HepG2 (cell line): ENCODE results near the gene PYGB. TPM values are rescaled to one million over a fixed set of nuclear protein-coding genes. Genes with fewer than 3 reads are reported as not detected.

Experiments
- ASH2L ChIP-seq: fragments of 300-600, 200-600 bp; sonication (generic); IDR thresholded peaks from 2 replicates; pipeline ENCODE4 v1.7.0; 2017; ENCODE audit warnings: low read depth, mild to moderate bottlenecking, moderate library complexity, mixed read lengths, low read length; ENCODE audit not compliant: insufficient read length
- CREM ChIP-seq, 2 experiments: sonication (generic) in 1 of 2; formaldehyde crosslinking in 1 of 2; IDR thresholded peaks; 2 replicates each; pipeline versions ENCODE4 v1.4.0 to v1.6.1; 2016 to 2020; ENCODE audit warnings: antibody characterized with exemption in 1 of 2, mild to moderate bottlenecking in 1 of 2, missing genetic modification reagents in 1 of 2
- DR1 ChIP-seq: sonication (generic); formaldehyde crosslinking; IDR thresholded peaks from 2 replicates; pipeline ENCODE4 v1.8.0; 2021; ENCODE audit warnings: mild to moderate bottlenecking, missing genetic modification reagents, inconsistent platforms
- FOXK1 ChIP-seq: sonication (generic); formaldehyde crosslinking; IDR thresholded peaks from 2 replicates; pipeline ENCODE4 v1.4.0; 2020; ENCODE audit warnings: low read depth, missing genetic modification reagents, borderline replicate concordance
- HOXA7 ChIP-seq: sonication (generic); formaldehyde crosslinking; IDR thresholded peaks from 2 replicates; pipeline ENCODE4 v1.8.1; 2022; ENCODE audit warnings: mild to moderate bottlenecking, missing genetic modification reagents, moderate library complexity
- JARID2 ChIP-seq: sonication (generic); formaldehyde crosslinking; IDR thresholded peaks from 2 replicates; pipeline ENCODE4 v1.8.1; 2023; ENCODE audit warnings: missing genetic modification reagents, inconsistent platforms; ENCODE audit not compliant: insufficient replicate concordance
- JUND ChIP-seq: sonication (generic); formaldehyde crosslinking; IDR thresholded peaks from 2 replicates; pipeline ENCODE4 v1.8.0; 2022; ENCODE audit warnings: mild to moderate bottlenecking, missing genetic modification reagents
- MED8 ChIP-seq: sonication (generic); formaldehyde crosslinking; IDR thresholded peaks from 2 replicates; pipeline ENCODE4 v1.8.1; 2023; ENCODE audit warnings: mild to moderate bottlenecking, missing genetic modification reagents; ENCODE audit not compliant: insufficient replicate concordance
- MEIS2 ChIP-seq: sonication (generic); formaldehyde crosslinking; IDR thresholded peaks from 2 replicates; pipeline ENCODE4 v1.9.0; 2021; ENCODE audit warnings: mild to moderate bottlenecking, missing genetic modification reagents
- NFE2 ChIP-seq: sonication (generic); formaldehyde crosslinking; IDR thresholded peaks from 2 replicates; pipeline ENCODE4 v1.4.0; 2020; ENCODE audit warnings: missing genetic modification reagents
- RAD21 ChIP-seq: fragments of 450-650 bp; formaldehyde crosslinking; IDR thresholded peaks from 2 replicates; pipeline ENCODE4 v1.5.0; 2020; ENCODE audit warnings: mild to moderate bottlenecking
- RBM39 ChIP-seq: fragments of 200-400 bp; formaldehyde crosslinking; IDR thresholded peaks from one replicate; pipeline ENCODE4 v1.6.1; 2018; ENCODE audit warnings: antibody characterized with exemption, mild to moderate bottlenecking, low read depth, low read length; ENCODE audit not compliant: poor library complexity, severe bottlenecking
- SNAPC2 ChIP-seq: sonication (generic); formaldehyde crosslinking; IDR thresholded peaks from 2 replicates; pipeline ENCODE4 v1.8.1; 2022; ENCODE audit warnings: mild to moderate bottlenecking, missing genetic modification reagents
- TGIF2 ChIP-seq: IDR thresholded peaks from 2 replicates; pipeline ENCODE4 v1.6.1; 2016; ENCODE audit warnings: control low read depth, missing compliant biosample characterization
- ZNF138 ChIP-seq: sonication (generic); formaldehyde crosslinking; IDR thresholded peaks from 2 replicates; pipeline ENCODE4 v1.5.0; 2020; ENCODE audit warnings: mild to moderate bottlenecking, low read depth, missing genetic modification reagents
- ZNF160 ChIP-seq: sonication (generic); formaldehyde crosslinking; IDR thresholded peaks from 2 replicates; pipeline ENCODE4 v1.8.0; 2022; ENCODE audit warnings: mild to moderate bottlenecking, inconsistent platforms, missing genetic modification reagents
- ZNF329 ChIP-seq: sonication (generic); formaldehyde crosslinking; IDR thresholded peaks from 2 replicates; pipeline ENCODE4 v1.9.0; 2021; ENCODE audit warnings: low read depth, mild to moderate bottlenecking, missing genetic modification reagents
- ZNF33A ChIP-seq: sonication (generic); formaldehyde crosslinking; IDR thresholded peaks from 2 replicates; pipeline ENCODE4 v1.5.1; 2020; ENCODE audit warnings: missing genetic modification reagents, mild to moderate bottlenecking, moderate library complexity, borderline replicate concordance
- ZNF350 ChIP-seq: sonication (generic); formaldehyde crosslinking; IDR thresholded peaks from 2 replicates; pipeline ENCODE4 v1.4.0; 2020; ENCODE audit warnings: mild to moderate bottlenecking, low read depth, missing genetic modification reagents, borderline replicate concordance
- ZNF430 ChIP-seq: sonication (generic); formaldehyde crosslinking; IDR thresholded peaks from 2 replicates; pipeline ENCODE4 v1.9.0; 2021; ENCODE audit warnings: mild to moderate bottlenecking, missing genetic modification reagents
- ZNF570 ChIP-seq: sonication (generic); formaldehyde crosslinking; IDR thresholded peaks from 2 replicates; pipeline ENCODE4 v1.4.0; 2020; ENCODE audit warnings: mild to moderate bottlenecking, missing genetic modification reagents, borderline replicate concordance
- ZNF713 ChIP-seq: sonication (generic); formaldehyde crosslinking; IDR thresholded peaks from 2 replicates; pipeline ENCODE4 v1.4.0; 2020; ENCODE audit warnings: mild to moderate bottlenecking, missing genetic modification reagents
- ZNF83 ChIP-seq: sonication (generic); formaldehyde crosslinking; IDR thresholded peaks from 2 replicates; pipeline ENCODE4 v1.4.0; 2020; ENCODE audit warnings: missing genetic modification reagents, mild to moderate bottlenecking, borderline replicate concordance
- polyA plus RNA-seq, 8 experiments: library from polyadenylated mRNA; depleted of rRNA in 3 of 8; stranded (reverse) in 7 of 8; unstranded in 1 of 8; fragments of >200 nt; fragmentation: Illumina TruSeq in 4 of 8; extraction: Trizol in 4 of 8; gene quantifications; 2 replicates each; pipeline versions ENCODE4 v1.2.1 to v1.2.3, GENCODE V29; 2011 to 2016; ENCODE audit warnings: low read depth in 4 of 8, missing spikeins in 1 of 8, mixed read lengths in 1 of 8; ENCODE audit not compliant: insufficient read depth in 1 of 8
- total RNA-seq, 5 experiments: library from RNA; depleted of rRNA; stranded (reverse); fragments of >200 nt; fragmentation: Illumina TruSeq; extraction: Trizol; gene quantifications; 2 replicates each; pipeline ENCODE4 v1.2.3, GENCODE V29; 2016; ENCODE audit warnings: low read depth in 1 of 5
- TF ChIP-seq, protein P1 (sequence below): sonication (generic); formaldehyde crosslinking; conservative IDR thresholded peaks from 2 replicates; pipeline ENCODE4 v1.4.0; 2020; ENCODE audit warnings: missing genetic modification reagents
- TF ChIP-seq, protein P2 (sequence below): IDR thresholded peaks from 2 replicates; pipeline ENCODE4 v1.6.1; 2016; ENCODE audit warnings: low read depth
- TF ChIP-seq, protein P3 (sequence below): IDR thresholded peaks from 2 replicates; pipeline ENCODE4 v1.6.1; 2018; ENCODE audit warnings: missing genetic modification reagents

Gene PYGB
- total and polyA plus RNA-seq, 2 of the 13 experiments (the other 11 are each of a cell fraction or from before 2014, with no cell fraction given): 24.2 to 86.3 TPM

DNA sequence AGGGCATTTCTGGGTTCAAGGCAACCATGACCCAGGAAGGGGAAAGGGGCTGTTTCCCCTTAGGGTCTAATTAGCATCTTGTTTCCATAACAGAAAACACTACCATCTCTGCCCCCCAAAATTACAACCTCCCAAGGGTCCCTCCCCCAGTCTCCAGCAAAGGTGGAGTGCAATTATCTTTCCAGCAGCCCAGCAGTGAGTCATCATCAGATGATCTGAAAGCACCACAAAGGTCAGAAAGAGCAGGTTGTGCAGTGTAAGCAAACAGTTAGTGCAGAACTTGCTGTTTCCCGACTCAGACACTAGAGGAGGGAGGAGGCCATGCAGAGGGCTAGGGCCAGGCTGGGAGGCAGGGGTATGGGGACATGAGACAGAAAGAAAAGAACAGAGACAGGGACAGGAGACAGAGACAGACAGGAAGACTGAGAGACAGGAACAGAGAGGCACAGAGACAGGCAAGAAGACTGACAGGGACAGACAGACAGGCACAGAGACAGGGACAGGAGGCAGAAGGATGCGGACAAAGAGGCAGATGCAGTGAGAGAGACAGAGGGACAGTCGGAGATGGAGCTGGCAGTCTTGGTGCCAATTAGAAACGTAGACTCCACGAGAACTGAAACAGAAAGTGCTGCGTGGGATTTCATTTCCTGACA is 62.5 kb downstream of the PYGB start (continued):
- TF ChIP-seq JUND: peak; percentile 100
- peak; percentile 68 for TF ChIP-seq ASH2L
- no peak for TF ChIP-seq ZNF329
- TF ChIP-seq DR1: no peak
- TF ChIP-seq MED8 (CRISPR knock-in tag): no peak
- TF ChIP-seq MEIS2 (CRISPR knock-in tag): no peak
- no peak for TF ChIP-seq NFE2 (CRISPR knock-in tag)
- TF ChIP-seq, protein P1, sequence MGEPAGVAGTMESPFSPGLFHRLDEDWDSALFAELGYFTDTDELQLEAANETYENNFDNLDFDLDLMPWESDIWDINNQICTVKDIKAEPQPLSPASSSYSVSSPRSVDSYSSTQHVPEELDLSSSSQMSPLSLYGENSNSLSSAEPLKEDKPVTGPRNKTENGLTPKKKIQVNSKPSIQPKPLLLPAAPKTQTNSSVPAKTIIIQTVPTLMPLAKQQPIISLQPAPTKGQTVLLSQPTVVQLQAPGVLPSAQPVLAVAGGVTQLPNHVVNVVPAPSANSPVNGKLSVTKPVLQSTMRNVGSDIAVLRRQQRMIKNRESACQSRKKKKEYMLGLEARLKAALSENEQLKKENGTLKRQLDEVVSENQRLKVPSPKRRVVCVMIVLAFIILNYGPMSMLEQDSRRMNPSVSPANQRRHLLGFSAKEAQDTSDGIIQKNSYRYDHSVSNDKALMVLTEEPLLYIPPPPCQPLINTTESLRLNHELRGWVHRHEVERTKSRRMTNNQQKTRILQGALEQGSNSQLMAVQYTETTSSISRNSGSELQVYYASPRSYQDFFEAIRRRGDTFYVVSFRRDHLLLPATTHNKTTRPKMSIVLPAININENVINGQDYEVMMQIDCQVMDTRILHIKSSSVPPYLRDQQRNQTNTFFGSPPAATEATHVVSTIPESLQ (CRISPR knock-in tag): 0 out of 2 replicates have a peak, but pooled peaks have one; percentile 59
- TF ChIP-seq ZNF83 (CRISPR knock-in tag): no peak
- TF ChIP-seq HOXA7: 0 out of 2 replicates have a peak, but pooled peaks have one; percentile 7
- TF ChIP-seq, protein P2, sequence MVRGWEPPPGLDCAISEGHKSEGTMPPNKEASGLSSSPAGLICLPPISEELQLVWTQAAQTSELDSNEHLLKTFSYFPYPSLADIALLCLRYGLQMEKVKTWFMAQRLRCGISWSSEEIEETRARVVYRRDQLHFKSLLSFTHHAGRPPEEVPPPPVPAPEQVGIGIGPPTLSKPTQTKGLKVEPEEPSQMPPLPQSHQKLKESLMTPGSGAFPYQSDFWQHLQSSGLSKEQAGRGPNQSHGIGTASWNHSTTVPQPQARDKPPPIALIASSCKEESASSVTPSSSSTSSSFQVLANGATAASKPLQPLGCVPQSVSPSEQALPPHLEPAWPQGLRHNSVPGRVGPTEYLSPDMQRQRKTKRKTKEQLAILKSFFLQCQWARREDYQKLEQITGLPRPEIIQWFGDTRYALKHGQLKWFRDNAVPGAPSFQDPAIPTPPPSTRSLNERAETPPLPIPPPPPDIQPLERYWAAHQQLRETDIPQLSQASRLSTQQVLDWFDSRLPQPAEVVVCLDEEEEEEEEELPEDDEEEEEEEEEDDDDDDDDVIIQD (CRISPR knock-in tag): peak; percentile 92; the same call in 1 of the 2 replicates
- no peak for TF ChIP-seq ZNF160
- TF ChIP-seq RBM39: no peak
- 0 out of 2 replicates have a peak, but pooled peaks have one; percentile 63 for TF ChIP-seq ZNF430 (CRISPR knock-in tag)
- no peak; the same call in none of the 2 replicates for TF ChIP-seq ZNF350 (CRISPR knock-in tag)
- no peak for TF ChIP-seq ZNF138 (CRISPR knock-in tag)
- TF ChIP-seq JARID2 (CRISPR knock-in tag): no peak
- TF ChIP-seq ZNF570: no peak
- TF ChIP-seq CREM (IDR thresholded peaks at IDR 0.05): no peak; the same call in 1 of the 2 replicates
- TF ChIP-seq CREM (CRISPR knock-in tag; IDR thresholded peaks at IDR 0.05): no peak
- peak; percentile 79; the same call in 1 of the 2 replicates for TF ChIP-seq FOXK1
- TF ChIP-seq ZNF713 (CRISPR knock-in tag): no peak
- peak; percentile 80 for TF ChIP-seq TGIF2 (CRISPR knock-in tag)
- TF ChIP-seq RAD21: peak; percentile 91
- TF ChIP-seq, protein P3, sequence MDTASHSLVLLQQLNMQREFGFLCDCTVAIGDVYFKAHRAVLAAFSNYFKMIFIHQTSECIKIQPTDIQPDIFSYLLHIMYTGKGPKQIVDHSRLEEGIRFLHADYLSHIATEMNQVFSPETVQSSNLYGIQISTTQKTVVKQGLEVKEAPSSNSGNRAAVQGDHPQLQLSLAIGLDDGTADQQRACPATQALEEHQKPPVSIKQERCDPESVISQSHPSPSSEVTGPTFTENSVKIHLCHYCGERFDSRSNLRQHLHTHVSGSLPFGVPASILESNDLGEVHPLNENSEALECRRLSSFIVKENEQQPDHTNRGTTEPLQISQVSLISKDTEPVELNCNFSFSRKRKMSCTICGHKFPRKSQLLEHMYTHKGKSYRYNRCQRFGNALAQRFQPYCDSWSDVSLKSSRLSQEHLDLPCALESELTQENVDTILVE: peak; percentile 44; the same call in 1 of the 2 replicates
- peak; percentile 44; the same call in 1 of the 2 replicates for TF ChIP-seq SNAPC2 (CRISPR knock-in tag)
- TF ChIP-seq ZNF33A: no peak
